Stimulated activated CD4-positive, alpha-beta T cell treated with anti-CD3 and anti-CD28 coated beads, Interleukin-15, amount 100 ng/mL, for 1 hour (primary cell): ENCODE data around the gene HSD17B7.

Experiments
- DNase-seq, 2 donors: peaks; one replicate each; pipeline ENCODE4 v3.0.0-alpha.2; 2020; ENCODE audit warnings: low read depth in 1 of 2, low spot score in 1 of 2

The HSD17B7 gene

GRCh38 chr1:162855461-162856150 is 65.1 kb downstream of the HSD17B7 start:
- no peak for DNase-seq

GRCh38 chr1:162856260-162856659 is 65.8 kb downstream of the HSD17B7 start:
- no peak for DNase-seq

- no peak for DNase-seq
These were observed 67.3 kb downstream of the HSD17B7 start for GRCh38 chr1:162857850-162858249.

- no peak for DNase-seq
These were observed 68.7 kb downstream of the HSD17B7 start for GRCh38 chr1:162859191-162859590.

GRCh38 chr1:162861101-162861500 is 70.6 kb downstream of the HSD17B7 start, which contains the start of gene CCDC190:
TSS of gene CCDC190 (minus strand) at chr1:162861175. CDS start at chr1:162859646, 1,529 bp downstream.
- DNase-seq = no peak

GRCh38 chr1:162861625-162862024 is 71.1 kb downstream of the HSD17B7 start:
- no peak for DNase-seq
